Activated CD8-positive, alpha-beta memory T cell treated with anti-CD3 and anti-CD28 coated beads, Interleukin-2, amount 50 U/mL, for 24 hours (primary cell): ENCODE measurements around the gene OSTC.

Experiments
- DNase-seq: peaks from one replicate; pipeline ENCODE4 v3.0.0-alpha.2; 2020; ENCODE audit errors: extremely low read depth

The OSTC gene

DNA sequence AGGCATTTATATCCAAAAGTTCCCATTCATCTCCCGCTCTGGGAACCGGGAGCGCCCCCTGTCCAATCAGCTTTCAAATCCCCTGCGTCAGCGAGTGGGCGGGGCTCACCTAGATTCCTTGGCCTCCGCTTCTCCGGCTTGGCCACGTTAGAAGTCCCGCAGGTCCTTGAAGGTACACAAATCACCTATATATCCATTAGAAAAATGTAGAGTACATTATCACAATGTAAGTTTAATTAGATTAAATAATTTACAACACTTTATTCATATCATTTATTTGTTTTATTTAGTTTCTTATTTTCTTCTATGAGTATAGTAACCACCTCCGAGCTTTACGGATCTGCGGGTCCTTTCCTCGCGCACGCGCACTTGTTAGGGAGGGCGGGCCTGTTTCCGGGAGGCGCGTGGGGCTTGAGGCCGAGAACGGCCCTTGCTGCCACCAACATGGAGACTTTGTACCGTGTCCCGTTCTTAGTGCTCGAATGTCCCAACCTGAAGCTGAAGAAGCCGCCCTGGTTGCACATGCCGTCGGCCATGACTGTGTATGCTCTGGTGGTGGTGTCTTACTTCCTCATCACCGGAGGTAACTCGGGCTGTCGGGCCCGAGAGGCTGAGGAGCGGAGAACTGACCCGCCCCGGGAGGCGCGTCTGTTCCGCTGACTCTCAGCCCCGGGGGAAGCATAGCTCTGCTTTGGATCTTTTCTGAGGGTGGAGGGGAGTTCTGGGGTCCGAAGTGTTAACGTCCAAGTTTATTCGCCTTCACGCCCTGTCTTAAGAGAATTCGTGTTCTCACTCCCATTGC, at the start of gene OSTC:
OSTC (plus strand) TSS at position 388 of the 802 bp plus-strand sequence; CDS start at position 445, 57 bp downstream.
- peak; percentile 86 for DNase-seq

DNA sequence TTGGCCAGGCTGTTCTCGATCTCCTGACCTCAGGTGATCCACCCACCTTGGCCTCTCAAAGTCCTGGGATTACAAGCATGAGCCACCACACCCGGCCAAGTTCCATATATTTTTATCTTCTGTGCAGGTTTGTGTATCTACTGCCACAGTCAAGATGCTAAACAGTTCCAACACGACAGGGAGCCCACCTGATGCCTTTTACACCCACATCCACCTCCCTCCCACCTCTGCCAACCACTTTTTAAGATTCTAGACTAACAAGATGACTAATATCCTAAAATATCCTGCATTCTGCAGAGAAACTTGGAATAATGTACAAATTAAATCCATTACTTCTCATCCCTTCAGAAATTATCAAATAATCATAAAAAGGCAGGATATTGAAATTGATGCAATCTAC, 49.3 kb upstream of the OSTC start:
- no peak for DNase-seq

DNA sequence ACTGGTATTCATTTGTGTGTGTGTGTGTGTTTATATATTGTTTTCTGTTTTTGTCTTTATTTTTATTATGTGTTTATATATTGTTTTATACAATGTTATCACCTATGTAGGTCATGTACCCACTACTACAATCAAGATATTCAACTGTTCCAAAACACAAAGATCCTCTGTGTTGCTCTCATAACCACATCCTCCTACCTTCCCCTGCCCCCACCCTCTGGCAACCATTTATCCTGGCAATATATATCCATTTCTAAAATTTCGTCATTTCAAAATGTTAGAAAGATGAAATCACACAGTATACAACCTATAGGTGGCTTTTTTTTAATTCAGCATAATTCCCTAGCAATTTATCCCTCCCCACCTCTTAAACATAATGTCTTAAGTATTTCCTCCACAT, 48.9 kb upstream of the OSTC start:
- DNase-seq = no peak

DNA sequence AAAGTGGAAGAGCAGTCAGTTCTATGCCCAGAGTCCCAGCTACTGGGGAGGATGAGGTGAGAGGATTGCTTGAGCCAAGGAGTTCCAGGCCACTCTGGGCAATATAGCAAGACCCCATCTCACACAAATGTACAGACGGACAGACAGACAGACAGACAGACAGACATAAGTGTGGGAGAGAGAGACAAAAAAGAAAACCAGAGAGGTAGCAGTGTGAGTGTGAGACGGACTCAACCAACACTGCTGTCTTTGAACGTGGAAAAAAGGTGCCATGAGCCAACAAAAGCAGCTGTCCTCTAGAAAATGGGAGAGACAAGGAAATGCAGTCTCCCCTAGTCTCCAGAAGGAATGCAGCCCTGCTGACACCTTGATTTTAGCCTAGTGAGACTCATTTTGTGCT, 48.2 kb upstream of the OSTC start:
- DNase-seq = no peak

DNA sequence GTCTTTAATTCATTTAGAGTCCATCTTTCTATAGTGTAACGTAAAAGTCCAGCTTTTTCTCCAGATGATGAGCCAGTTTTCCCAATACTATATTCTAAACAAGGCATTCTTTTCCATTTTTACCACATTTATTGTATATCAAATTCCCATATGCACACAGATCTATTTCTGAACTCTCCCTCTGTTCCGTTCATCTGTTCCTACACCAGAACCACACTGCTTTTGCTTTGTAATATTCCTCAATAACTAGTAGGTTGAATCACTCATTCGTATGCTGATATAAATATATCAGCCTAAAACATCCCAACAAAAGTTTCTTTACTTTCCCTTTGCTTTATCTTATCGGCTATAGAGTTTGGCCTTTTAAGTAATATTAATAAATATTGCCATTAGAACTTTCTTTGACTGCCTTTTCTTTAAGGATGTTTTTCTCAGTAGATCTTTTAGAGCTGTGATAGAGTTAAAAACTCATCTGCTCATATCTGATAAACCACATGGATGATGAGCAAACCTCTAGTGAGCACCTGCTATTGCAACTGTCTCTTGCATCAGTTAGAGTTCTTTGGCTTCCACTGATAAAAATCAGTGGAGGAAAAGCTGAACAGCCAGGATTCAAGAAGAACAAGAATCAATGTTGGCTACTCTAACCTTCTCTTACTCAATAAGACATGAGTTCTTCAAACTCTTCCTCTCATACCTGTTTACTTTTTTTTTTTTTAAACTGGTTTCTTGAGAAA, 43.2 kb upstream of the OSTC start:
- DNase-seq = no peak

DNA sequence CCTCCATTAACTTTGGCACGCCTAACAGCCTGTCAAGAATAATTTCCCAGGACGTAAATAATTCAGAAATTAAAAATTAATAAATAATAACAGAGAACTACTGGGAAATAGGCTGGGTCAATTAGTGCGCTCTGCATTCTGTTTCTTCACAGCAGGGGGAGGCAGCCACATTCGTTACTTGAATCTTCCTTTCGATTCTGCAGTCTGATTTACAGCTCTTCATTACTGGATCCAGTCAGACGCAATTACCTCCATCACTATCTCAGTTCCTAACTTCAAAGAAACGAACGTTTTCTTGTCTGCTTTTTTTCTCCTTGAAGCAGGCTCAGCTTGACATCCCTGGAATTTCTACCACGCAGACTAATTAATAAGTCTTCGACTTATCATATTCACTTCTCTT, 39.0 kb upstream of the OSTC start:
- DNase-seq = no peak

DNA sequence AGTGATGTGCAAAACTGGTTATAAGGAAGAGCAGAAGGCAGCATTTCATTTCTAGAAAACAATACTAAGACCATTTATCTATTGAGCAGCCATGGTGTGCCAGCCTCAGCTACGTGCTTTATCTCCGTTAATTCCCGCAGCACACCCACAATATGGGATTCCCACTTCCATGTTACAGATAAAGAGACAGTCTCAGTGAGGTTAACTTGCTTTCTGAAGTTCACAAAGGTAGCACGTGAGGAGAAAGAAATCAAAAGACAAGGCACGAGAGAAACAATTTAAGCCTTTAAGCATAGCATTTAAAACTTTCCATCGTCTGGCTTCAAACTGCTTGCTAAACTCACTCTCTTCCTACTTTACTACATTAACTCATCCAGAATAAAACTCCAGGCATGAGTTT, 38.0 kb upstream of the OSTC start:
- no peak for DNase-seq

DNA sequence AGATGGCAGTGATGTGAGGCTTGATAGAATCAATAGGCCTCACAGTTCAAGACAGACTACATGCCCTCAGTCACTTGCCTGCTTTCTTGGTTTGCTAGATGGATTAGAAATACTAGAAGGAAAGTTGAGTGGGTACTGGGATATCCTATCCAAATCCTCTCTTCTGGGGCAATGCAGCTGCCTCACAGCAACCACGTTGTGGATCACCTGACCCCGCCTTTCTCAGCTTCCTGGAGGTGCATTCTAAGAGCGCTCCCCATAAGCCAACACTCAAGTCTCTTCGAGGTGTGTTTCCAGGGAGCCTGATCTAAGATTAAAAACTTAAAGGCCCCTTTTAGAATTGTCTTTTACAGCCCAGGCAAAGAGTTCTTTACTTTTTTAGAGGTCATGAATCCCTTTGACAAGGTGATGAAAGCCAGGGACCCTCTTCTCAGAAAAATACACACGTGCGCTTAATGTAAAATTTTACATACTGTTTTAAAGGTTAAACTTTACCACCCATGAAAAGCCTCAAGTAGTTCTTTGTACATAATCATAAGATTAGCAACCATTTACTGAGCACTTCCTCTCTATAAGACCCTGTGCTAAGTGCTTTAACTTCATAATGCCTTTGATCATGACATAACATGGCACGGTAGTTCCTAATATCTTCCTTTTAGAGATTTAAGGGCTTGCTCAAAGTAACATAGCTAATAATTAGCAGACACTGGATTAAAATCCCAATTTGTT, 30.9 kb upstream of the OSTC start:
- DNase-seq = no peak

DNA sequence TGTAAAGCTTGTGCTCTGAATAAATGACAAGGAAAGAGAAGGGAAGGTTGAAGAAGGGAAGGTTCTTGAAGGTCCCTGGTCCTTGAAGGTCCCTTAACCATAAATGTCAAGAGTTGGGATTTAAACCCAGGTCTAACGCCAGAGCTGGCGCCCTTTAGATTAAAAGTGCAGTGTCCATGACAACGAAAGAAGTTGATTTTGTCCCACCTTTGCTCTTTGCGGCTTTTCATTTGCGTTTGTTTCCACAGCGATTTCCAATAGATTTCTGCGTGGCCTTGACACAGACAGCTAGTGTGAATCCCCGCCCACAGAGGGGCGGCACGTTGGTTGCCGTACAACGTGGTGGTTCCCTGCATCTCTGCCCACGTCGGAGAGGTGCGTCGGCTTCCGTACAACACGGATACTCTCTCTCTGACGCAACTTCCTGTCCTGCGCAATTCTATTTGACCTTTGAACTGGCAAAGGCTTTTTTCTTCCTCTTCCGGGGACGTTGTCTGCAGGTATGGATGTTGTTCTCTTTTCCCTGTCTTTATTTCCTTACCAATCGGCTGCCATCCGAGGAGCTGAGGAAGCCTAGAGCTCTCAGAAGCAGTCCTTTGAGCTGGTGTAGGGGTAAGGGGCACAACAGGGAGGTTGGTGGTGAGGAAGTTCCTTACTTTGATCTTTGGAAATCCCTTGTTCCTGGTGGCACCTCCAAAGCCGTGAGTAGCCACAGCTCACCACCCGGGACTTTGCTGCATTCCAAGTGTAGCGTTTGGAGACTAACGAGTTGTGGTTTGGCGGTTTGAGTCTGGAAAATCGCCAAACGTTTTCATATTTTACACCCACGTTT, 30.1 kb upstream of the OSTC start, which contains the start of gene RPL34:
RPL34 (plus strand) TSS at position 476 of the 832 bp plus-strand sequence. CDS start 1,384 bp downstream, outside the sequence.
- peak; percentile 97 for DNase-seq

DNA sequence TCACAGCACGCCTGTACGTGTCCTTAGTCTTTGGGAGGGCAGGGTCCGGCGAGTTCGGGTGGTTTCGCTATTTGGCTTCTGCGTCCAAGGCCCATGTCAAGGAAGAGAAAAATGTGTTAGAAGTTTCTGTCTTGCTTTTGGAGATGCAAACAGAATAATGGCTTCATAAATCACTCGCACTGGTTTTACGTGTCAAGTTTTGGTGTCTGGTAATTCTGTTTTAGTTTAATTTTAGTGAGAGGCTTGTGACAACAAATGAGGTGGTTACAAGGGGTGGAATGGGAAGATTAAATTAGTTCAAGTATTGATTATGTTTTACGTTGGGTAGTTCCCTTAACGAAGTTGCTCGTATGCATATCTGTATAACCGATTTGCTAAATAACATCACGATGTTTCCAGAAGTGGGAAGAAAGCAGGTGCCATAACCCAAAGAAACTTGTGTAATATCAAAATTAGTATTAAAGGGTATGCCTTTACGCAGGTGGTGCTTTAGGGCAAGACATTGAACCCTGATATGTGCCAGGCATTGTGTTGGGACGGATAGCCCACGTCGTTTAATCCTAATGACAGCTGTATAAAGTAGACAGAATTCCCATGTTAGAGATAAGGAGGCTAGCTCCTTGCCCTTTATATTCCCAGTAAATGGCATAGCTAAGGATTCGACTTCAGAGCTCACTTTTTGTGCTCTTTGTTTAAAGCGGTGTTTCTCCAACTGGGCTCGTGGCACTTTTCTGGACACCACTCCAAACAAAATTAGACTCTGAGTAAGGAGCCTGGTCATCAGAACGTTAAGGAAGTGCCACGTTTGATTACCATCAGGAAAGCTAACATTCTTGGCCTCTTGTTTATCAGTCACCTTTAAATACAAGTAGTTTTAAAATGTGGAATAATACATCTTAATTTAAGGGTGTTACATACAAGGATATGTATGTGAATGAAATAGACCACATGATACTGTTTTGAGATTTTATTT, 29.2 kb upstream of the OSTC start:
- DNase-seq = no peak

DNA sequence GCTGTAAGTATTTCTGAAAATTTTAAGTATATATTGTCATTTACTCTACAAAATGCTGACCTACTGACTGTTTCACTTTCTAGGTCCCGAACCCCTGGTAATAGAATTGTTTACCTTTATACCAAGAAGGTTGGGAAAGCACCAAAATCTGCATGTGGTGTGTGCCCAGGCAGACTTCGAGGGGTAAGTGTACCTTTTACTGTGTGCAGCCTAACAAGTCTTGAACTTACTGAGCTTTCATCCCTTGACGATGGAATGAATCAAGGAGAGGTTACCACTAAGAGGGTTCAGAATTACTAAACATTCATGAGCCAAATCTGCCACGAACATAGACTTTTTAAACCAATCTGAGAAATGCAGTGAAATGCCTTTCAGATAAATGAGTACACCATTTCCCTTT, 28.4 kb upstream of the OSTC start:
- no peak for DNase-seq

DNA sequence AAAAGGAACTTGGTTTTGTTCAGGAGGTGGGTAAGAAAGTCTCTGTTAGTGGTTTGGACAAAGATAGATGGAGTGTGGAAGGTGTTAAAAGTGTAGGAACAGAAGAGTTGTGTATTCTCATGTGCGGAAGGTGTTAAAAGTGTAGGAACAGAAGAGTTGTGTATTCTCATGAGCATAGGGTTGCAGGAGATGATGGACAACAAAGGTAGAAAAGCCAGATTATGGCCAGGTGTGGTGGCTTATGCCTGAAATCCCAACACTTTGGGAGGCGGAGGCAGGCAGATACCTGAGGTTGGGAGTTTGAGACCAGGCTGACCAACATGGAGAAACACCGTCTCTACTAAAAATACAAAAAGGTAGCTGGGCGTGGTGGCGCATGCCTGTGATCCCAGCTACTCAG, 27.6 kb upstream of the OSTC start:
- no peak for DNase-seq

DNA sequence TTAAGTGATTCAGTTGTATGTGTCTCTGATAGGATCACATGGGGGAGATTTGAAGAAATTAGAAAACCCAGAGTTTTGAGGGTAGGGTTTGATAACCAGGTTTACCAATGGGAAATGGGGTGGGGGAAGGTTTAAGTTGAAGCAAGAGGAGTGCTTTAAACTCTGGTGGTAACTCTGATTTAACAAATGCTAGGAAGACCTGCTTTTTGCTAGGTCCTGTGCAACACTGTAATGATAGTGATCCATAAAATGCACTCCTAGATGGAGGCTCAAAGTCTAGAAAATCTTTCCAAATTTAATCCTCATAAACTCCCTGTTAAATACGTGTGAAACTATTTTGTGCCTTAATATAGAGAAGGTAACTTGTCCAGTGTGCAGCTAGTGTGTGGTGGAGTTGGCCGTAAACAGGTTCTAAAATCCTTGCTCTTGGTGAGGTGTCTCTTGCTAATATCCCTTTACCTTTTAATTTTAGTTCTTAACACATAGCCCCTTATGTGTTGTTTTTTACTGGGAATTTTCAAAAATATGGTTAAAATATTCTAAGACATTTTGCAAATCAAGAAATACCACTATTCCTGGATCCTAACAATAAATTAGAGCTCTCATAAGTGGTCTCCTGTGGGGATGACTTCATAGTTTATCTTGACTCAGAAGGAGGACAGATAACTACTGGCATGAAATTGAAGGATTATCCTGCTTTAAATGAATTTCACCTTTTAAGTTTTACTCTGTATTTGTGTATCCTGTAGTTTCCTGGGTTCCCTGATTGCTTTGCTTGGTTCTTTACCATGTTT, 25.9 kb upstream of the OSTC start:
- no peak for DNase-seq

DNA sequence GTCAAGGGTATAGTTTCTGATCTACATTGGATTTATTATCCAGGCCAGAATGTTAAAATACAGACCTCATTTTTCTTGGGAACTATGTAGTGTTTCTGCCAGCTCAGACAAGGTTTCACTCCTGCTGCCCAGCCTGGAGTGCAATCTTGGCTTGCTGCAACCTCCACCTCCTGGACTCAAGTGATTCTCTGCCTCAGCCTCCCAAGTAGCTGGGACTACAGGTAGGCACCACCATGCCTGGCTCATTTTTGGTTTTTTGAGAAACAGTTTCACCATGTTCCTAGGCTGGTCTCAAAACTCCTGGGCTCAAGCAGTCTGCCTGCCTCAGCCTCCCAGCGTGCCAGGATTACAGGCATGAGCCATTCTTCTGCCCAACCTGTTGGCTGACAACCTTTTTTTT, 24.3 kb upstream of the OSTC start:
- DNase-seq = no peak

DNA sequence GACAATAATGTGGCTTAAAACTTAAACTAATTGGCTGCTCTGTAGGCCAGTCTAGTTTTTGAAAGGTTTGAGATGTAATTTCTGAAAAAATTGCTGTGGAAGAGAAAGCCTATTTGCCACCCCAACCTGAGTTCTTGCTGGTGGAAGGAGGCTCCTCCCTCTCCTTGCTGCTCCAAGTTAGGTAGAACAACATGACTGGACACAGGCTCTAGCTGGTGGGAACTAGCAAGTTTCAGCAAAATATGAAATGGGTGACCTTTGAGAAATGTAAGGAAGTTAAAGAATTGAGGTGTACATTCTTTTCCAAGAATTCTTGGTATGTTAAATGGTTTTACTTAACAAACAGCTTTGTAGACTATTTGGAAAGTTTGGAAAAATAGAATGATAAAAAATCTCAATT, 22.0 kb upstream of the OSTC start:
- DNase-seq = no peak

DNA sequence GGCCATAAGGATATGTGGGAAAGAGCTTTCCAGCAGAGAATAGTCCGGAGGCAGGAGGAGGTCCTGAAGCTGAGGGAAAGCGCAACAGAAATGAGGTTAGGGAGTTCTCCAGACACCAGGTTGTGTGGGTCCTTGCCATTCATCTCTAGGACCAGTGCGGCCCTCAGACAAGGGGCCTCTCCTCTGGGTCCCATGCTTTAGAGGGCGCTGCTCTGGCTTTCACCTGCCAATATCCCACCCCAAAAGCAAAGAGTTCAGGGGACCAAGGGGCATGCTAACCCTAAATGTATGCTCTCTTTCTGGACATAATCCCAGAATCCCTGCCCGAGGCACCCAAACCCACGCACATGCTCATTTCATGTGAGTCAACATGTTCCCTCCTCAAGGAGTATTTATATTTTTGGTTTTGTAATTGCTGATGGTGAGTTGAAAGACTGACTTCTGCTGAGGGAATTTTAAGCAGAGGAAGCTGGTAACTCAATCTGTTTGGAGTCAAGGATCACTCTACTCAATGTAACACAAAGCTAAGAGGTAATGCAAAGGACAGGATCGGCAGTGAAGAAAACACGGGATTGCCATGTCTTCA, 15.2 kb upstream of the OSTC start:
- DNase-seq = no peak

DNA sequence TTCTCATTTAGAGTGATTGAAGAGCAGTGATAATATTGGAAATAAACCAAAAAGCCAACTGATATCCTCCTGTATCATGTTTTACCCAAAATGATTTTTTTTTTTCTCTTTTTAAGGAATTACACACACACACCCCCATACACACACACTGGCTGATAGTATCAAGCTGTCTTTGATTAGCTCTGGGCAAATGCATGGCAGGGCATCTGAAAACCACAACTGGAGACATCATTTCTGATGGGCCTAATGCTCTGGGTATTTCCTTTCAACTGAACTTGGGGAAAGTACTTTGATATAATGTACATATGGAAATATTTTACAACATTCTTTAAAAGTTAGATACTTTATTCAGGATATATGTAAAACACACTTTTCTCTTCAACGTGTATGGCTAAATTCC, 14.2 kb upstream of the OSTC start:
- DNase-seq = no peak

DNA sequence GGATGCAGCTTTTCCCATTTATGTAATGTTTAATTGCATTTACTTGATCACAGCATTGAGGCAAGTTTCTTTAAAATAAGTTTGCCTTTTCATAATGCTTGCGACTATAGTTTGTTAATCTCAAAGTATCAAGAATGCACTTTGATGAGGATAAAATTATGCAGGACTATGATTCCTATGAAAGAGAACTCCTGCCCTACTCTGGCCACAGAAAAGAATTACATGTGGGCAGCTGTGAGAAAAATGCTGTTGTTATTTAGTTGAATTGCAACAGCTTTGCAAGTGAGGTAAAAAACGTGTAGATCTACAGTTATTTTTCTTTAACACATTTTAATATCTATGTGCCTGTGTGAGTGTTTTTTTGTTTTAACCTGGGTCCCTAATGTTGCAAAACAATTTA, 12.5 kb upstream of the OSTC start:
- DNase-seq = no peak

DNA sequence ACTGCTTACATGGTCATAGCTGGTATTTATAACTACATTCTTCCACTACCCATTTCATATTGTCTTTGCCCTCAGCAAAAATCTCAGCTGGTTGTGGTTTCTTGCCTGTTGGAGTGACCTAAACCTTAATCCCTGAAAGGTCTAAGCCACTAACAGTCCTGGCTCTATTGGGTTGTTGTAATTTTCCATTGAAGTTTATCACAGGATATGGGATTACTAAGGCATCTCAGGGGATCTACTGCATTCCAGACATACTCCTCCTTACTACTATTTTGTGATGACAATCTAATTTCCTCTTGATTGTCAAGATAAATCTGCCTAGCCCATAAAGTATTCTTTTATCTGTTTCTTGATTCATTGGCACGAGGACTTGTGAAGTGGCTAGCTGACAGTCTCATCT, 6.2 kb upstream of the OSTC start:
- DNase-seq = no peak
